Measurements from ENCODE around the gene PLPP4. TPM values are rescaled to one million over a fixed set of nuclear protein-coding genes. Genes with fewer than 3 reads are reported as not detected.

Gene PLPP4
- total RNA-seq, 1 donor from 2014 or later, result 0.27 TPM

DNA sequence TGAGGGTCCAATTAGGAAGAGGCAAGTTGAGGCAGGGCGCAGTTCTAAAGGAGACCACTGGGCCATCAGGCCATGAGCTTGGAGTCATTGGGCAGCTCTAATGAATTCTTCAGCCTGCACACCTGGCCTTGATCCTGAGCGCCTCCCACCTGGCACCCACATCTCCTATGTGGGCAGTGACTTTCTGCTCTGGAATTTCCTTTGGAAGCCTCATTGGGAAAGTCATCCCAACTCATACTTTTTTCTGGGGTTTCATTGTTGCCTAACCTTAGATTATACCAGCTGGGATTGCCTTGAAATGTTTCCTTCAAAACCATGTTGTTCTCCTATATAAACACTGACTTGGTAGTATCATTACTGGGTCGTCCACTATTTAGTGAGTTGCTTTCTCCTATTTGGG, 54.1 kb downstream of the PLPP4 start:
- no peak for DNase-seq (ENCODE audit: low spot score)
- intact Hi-C loops (cut with DNase I), result no loop called here

DNA sequence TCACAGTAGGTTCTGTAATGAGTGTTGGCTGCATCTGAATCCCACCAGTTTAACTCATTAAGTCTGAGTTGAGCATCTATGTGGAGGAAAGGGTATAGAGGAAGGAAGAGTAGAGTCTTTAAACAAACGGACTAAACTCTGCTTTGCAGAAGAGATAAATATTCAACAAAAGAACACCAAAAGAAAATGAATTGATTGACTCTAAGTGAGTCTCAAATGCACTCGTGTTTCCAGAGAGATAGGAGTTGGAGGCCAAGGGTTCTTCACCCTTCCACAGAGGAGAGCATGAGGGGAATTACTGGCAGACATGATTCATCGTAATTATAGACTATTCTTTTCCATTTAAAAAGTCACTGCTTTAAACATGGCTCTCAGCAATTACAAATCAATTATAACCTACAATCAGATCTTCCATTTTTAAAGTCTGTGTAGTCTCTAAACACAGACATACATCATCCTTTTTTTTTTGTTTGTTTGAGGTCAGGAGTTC, 56.3 kb downstream of the PLPP4 start:
- intact Hi-C loops (cut with DNase I), result no loop called here
- DNase-seq (ENCODE audit: low spot score), result no peak

DNA sequence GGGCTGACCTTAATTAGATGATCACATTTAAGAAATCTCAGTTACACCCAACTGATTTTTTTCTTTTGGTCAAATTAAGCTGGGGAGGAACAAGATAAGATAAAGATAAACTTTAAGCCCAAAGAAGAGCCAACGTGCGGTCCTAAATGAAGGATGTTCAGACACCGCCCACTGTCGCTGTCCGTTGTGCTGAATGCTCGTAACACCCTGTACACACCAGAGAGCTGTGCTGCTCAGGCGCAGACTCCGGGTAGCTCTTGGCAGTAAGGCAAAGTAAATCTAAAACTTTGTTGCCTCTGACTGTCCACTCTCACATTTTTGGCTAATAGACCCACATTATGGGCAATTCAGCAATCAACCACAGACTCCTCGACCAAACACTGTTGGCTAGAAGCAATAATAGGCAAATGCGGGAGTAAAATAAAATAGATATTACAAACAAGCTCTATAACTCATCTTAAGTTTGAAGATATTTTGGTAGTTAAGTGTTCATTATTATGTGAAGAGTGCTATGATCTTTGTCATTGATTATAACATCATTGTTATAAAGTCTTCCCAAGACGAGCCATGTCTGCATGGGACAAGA, 57.1 kb downstream of the PLPP4 start:
- intact Hi-C loops (cut with DNase I), result no loop called here
- no peak for DNase-seq (ENCODE audit: low spot score)

DNA sequence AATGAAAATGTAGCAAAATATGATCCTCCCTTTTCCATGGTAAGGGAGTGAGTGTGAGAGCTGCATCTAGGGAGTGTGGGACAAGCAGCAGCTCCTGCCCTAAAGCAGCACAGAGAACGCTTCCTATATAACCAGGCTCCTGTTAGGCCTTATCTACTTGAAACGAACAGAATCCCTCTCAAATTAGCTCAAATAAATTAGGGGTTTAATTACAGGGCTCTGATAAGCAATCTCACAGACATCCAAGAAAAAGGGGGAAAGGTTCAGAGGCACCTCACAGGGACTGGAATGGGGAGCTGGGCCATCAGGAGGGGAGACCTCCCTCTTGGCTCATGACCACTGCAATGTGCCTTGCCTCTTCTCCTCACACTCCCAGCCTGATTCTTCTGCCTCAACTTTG, 57.9 kb downstream of the PLPP4 start:
- no peak for DNase-seq (ENCODE audit: low spot score)
- intact Hi-C loops (cut with DNase I), result no loop called here

DNA sequence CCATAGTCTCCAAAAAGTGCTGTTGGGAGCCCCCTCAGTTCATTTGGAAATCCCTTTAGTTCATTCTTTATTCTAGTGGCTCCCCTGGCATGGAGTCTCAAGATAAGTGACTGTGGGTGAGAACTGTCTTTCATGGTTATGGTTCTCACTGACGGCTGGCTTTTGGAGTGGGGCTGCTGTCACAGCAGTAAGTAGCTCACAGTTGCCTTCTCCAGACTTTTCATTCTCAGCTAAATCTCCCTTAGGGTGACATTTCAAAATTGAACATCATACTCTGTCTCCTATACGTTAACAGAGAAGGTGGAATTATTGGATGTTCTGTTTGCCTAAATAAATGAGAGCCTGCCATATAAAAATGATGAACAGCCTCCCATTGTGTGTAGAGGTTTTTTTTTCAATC, 58.7 kb downstream of the PLPP4 start:
- intact Hi-C loops (cut with DNase I), result no loop called here
- no peak for DNase-seq (ENCODE audit: low spot score)

DNA sequence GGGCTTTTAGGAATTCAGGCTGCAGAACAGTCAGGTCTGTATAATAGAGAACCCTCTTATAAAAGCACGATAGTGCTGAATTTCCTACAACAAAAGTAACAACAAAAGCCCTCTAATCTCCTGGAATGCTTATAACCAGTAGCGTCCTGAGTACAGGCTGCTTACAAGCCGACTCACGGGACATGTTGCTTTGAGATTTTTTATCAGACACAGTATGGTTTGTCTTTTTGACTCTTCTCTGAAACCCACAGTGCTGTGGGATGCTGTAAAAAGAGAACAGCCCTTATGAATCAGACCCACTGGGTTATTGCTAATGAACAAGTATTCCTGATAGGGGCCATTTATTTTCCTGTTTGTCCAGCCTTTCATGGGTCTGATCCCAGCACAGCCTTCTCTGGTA, 59.4 kb downstream of the PLPP4 start:
- intact Hi-C loops (cut with DNase I), result no loop called here
- no peak for DNase-seq (ENCODE audit: low spot score)

DNA sequence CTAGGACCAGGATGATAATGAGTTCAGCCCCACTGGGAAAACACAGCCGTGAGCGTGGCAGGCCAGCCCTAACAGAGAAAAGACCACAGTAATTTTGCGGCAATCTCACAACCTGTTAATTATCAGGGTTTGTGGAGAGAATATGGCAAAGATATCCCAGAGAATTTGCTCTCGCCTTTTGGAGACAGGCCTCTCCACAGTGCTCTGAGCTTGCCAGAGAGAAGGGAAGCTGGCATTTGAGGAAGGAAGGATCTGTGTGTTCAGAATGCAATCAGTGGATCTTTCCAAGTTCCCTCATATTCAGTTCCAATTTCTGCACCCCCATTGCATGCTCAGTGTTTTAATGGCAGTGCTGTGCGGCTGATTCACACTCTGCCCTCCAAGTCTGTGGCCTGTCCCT, 60.2 kb downstream of the PLPP4 start:
- no peak for DNase-seq (ENCODE audit: low spot score)
- intact Hi-C loops (cut with DNase I), result no loop called here

DNA sequence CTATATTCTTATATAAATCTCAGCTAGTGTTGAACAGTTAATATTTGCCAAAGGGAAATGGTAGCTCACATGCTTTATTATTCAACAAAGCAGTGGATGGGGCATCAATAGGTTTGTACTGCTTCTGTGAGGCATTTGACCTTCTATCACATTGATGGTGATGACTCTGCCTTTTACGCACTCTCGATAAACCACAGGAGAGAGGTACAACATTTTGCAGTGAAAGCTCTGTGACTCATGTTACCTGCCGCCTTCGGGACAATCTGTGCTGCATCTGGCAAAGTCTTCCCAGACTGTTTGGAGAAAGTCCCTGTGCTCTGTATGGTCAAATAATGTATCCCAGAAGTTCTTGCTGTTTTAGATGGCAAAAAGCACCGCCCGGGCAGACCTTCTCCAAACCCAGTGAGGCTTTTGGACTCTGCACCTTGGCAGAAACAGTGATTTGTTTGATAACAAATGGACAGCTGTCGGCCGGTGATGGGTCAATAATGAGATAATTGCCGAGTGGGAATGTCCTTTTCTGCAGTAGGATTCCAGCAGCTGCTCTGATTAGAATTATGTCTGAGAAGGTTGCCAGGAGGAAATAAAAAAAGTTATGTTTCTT, 61.0 kb downstream of the PLPP4 start:
- intact Hi-C loops (cut with DNase I), result no loop called here
- no peak for DNase-seq (ENCODE audit: low spot score)

DNA sequence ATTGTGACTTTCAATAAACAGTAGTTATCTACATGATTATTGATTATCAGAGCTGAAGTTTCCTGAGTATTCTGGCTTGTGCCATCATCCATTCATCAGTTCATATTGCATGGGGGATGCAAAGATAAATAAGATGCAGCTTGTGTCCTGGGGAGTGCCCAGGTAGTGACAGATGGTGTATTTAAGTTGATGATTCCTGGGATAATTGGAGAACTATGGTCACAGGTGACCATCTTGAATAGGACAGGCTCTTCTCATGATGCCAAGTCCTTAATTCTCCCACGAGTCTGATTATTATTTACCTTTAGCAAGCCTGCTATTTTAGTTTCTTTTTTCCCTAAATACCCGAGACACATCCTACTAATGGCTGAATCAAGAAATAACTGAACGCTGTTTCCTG, 64.9 kb downstream of the PLPP4 start:
- no peak for DNase-seq (ENCODE audit: low spot score)
- intact Hi-C loops (cut with DNase I), result no loop called here

DNA sequence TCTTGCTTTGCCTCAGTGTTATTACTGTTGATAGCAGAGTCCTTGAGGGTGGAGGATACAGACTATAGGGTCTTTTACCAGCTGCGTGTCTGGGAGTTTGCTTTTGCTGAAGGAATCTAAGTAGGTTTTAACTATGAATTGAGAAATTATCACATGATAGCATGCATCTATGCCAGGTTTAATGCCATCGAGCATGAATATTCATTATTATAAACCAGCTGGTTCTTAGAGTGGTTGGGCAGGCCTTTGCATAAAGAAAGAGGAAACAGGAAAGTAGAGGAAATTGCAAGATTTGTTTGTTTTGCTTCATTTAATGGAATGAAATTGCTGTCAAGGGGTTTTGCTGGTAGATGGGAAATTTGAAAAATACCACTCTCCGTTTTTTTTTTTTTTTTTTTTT, 70.7 kb downstream of the PLPP4 start:
- intact Hi-C loops (cut with DNase I), result no loop called here
- no peak for DNase-seq (ENCODE audit: low spot score)

DNA sequence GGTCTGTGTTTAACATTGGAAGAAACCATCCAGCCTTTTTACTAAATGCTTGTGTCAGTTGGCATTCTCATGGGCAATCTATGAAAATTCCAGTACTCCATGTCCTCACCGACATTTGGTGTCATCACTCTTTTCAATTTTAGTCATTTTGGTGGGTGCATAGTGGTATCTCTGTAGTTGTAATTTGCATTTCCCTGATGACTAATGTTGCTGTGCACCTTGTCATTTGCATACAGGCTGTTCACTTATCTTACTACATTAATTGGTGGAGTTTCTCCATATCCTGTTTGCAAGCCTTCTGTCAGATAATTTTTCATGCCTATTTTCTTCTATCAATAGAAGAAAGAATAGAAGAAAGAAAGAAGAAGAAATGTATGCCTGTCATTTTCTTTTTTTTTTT, 73.7 kb downstream of the PLPP4 start:
- intact Hi-C loops (cut with DNase I), result no loop called here
- no peak for DNase-seq (ENCODE audit: low spot score)

DNA sequence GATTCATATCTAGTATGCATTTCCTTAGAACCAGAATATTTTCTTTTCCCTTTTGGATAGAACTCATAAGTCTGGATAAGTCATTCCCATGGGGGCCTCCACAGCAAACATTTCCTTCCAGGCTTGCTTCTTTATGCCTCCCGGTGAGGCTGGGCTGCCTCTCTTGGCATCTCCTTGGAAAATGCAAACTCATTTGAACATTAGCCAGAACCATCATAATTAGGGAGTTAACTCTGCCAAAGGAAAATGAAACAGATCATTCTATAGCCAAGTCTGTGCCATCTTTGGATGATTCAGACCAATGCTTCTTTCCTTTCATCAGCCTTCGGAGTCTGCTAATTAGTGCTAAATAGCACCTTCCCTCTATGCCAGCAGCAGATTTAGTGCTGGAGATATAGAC, 81.1 kb downstream of the PLPP4 start:
- intact Hi-C loops (cut with DNase I), result no loop called here
- DNase-seq (ENCODE audit: low spot score), result no peak

GRCh38 chr10:120539076-120539475, 82.0 kb downstream of the PLPP4 start:
- DNase-seq (ENCODE audit: low spot score), result no peak
- intact Hi-C loops (cut with DNase I), result no loop called here

GRCh38 chr10:120540486-120540885, 83.5 kb downstream of the PLPP4 start:
- intact Hi-C loops (cut with DNase I), result no loop called here

DNA sequence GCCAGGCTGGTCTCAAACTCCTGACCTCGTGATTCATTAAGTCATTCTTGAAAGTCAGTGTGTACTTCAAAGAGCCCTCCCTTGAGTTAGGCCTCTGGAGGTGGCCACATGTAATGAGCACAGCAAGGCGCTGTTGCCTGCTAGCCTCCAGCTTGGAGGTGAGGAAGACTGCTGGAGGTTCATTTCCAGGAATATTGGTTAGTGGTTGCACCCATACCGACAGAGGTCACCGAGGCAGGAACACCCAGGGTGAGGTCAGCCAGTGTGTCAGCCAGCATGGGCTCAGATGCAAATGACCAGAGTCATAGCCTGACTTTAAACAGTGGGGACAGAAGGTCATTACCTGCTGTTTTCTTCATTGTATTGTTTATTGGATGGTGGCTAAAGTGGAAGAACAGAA, 85.0 kb downstream of the PLPP4 start:
- intact Hi-C loops (cut with DNase I), result no loop called here
- DNase-seq (ENCODE audit: low spot score), result no peak

More at GRCh38 chr10:120540486-120540885, 83.5 kb downstream of the PLPP4 start:
- no peak for DNase-seq (ENCODE audit: low spot score)

- intact Hi-C loops (cut with DNase I), result no loop called here
- no peak for DNase-seq (ENCODE audit: low spot score)
These were observed 85.6 kb downstream of the PLPP4 start for GRCh38 chr10:120542591-120542990.

DNA sequence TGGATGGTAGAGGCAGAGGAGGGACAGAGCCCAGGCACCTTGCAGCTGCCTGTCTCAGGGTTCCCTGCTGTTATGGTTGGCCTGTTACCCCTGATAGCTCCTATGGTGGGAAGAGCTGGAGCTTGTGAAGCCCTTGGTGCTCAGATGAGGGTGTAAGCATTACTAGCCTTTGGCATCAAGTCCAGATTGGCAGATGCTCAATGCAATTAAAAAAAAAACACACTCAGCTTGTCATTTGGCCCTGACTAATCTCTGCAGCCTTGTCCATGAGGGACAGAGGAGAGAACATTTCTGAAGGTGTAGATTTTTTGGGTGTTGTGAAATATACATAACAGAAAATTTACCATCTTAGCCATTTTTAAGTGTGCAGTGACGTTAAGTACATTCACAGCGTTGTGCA, 86.3 kb downstream of the PLPP4 start:
- intact Hi-C loops (cut with DNase I), result no loop called here
- DNase-seq (ENCODE audit: low spot score), result no peak

DNA sequence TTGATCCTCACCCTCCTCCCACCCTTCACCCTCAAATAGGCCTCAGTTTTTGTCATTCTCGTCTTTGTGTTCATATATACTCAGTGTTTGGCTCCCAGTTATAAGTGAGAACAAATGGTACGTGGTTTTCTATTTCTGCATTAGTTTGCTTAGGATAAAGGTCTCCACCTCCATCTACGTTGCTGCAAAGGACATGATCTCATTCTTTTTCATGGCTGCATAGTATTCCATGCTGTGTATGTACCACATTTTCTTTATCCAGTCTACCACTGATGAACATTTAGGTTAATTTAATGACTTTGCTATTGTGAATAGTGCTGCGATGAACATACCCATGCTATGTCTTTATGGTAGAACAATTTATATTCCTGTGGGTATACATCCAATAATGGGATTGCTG, 91.2 kb downstream of the PLPP4 start:
- no peak for DNase-seq (ENCODE audit: low spot score)
- intact Hi-C loops (cut with DNase I), result no loop called here

GRCh38 chr10:120552262-120552661, 95.2 kb downstream of the PLPP4 start:
- intact Hi-C loops (cut with DNase I), result no loop called here
- DNase-seq (ENCODE audit: low spot score), result no peak

GRCh38 chr10:120553911-120554310, 96.9 kb downstream of the PLPP4 start:
- intact Hi-C loops (cut with DNase I), result no loop called here
- DNase-seq (ENCODE audit: low spot score), result no peak

- intact Hi-C loops (cut with DNase I), result no loop called here
- no peak for DNase-seq (ENCODE audit: low spot score)
These were observed 98.4 kb downstream of the PLPP4 start for GRCh38 chr10:120555436-120555835.

All from cardiac septum (tissue), 1 donor.